Mesothelial cell of epicardium (in vitro differentiated cells): ENCODE data around the gene SMIM38. TPM values are rescaled to one million over a fixed set of nuclear protein-coding genes. Genes with fewer than 3 reads are reported as not detected.

Experiments
- DNase-seq, 2 experiments: peaks; one replicate each; pipeline ENCODE4 v3.0.0; 2021; ENCODE audit warnings: low spot score in 2 of 2; ENCODE audit not compliant: unreplicated experiment in 2 of 2
- H3K27ac Mint-ChIP-seq: 2 replicates; pipeline ENCODE4 v1.8.0; 2021; ENCODE audit warnings: mixed read lengths
- H3K27me3 Mint-ChIP-seq: 2 replicates; pipeline ENCODE4 v1.8.0; 2021; ENCODE audit warnings: low read depth, mixed read lengths
- H3K36me3 Mint-ChIP-seq: 2 replicates; pipeline ENCODE4 v1.8.0; 2021; ENCODE audit warnings: mixed read lengths
- H3K4me1 Mint-ChIP-seq: 2 replicates; pipeline ENCODE4 v1.8.0; 2021; ENCODE audit warnings: mixed read lengths
- H3K4me3 Mint-ChIP-seq: 2 replicates; pipeline ENCODE4 v1.8.0; 2021; ENCODE audit warnings: mild to moderate bottlenecking, moderate library complexity, mixed read lengths
- H3K9me3 Mint-ChIP-seq: 2 replicates; pipeline ENCODE4 v1.8.0; 2021; ENCODE audit warnings: mixed read lengths
- total RNA-seq: library from RNA; stranded (reverse); gene quantifications from 3 replicates; pipeline ENCODE4 v1.2.1, GENCODE V29; 2021
- TF ChIP-seq, protein P1 (sequence below): fragments of 200-600 bp; sonication (generic); IDR thresholded peaks from one replicate; pipeline ENCODE4 v1.5.0; 2021; ENCODE audit warnings: antibody characterized with exemption; ENCODE audit not compliant: unreplicated experiment

The SMIM38 gene
- total RNA-seq, 1 donor from 2014 or later = 2.5 TPM

DNA sequence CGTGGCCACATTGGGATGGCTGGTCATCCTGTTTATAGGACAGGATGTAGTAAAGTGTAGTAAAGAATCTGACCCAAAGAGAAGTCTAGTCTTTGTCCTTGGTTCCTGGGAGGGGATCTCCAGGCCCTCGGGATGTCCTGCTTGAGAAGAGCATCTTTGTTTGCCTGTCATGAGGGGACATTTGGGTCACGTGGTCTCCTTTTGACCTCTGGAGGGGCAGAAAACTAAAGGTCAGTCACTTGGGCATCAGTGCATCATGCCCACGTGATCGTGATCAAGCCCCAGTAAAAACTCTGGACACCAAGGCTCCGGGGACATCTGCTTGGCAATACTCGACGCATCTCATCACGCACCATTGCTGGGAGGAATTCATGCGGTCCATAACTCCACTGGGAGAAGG lies 9.1 kb downstream of the SMIM38 start:
- DNase-seq = no peak
- peaks cover 2% of the 10 kb centered on the region for H3K36me3 Mint-ChIP-seq
- H3K4me1 Mint-ChIP-seq = no peaks in the 10 kb centered on the region
- TF ChIP-seq, protein P1, sequence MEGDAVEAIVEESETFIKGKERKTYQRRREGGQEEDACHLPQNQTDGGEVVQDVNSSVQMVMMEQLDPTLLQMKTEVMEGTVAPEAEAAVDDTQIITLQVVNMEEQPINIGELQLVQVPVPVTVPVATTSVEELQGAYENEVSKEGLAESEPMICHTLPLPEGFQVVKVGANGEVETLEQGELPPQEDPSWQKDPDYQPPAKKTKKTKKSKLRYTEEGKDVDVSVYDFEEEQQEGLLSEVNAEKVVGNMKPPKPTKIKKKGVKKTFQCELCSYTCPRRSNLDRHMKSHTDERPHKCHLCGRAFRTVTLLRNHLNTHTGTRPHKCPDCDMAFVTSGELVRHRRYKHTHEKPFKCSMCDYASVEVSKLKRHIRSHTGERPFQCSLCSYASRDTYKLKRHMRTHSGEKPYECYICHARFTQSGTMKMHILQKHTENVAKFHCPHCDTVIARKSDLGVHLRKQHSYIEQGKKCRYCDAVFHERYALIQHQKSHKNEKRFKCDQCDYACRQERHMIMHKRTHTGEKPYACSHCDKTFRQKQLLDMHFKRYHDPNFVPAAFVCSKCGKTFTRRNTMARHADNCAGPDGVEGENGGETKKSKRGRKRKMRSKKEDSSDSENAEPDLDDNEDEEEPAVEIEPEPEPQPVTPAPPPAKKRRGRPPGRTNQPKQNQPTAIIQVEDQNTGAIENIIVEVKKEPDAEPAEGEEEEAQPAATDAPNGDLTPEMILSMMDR = no peak
- no peak overlapping the region for H3K27ac Mint-ChIP-seq
- no peak overlapping the region for H3K4me3 Mint-ChIP-seq
- H3K9me3 Mint-ChIP-seq = peaks cover 17% of the 10 kb centered on the region
- peaks cover 20% of the 10 kb centered on the region for H3K27me3 Mint-ChIP-seq

DNA sequence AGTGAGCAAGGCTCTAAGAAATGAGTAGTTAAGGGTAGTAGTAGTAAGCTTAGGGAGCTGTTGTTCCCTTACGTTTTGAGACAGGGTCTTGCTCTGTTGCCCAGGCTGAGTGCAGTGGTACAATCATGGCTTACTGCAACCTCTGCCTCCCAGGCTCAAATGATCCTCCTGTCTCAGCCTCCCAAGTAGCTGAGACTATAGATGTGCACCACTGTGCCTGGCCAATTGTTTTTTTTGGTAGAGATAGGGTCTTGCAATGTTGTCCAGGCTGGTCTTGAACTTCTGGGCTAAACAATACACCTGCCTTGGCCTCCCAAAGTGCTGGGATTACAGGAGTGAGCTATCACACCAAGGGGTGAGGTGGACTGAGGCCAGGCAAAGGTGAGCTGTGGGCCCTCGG lies 10.0 kb downstream of the SMIM38 start:
- no peak for DNase-seq
- no peak overlapping the region for H3K4me3 Mint-ChIP-seq
- H3K4me1 Mint-ChIP-seq = no peaks in the 10 kb centered on the region
- TF ChIP-seq, protein P1 = no peak
- H3K9me3 Mint-ChIP-seq = peaks cover 17% of the 10 kb centered on the region
- H3K27me3 Mint-ChIP-seq = peaks cover 20% of the 10 kb centered on the region
- H3K36me3 Mint-ChIP-seq = peaks cover 2% of the 10 kb centered on the region
- no peak overlapping the region for H3K27ac Mint-ChIP-seq

DNA sequence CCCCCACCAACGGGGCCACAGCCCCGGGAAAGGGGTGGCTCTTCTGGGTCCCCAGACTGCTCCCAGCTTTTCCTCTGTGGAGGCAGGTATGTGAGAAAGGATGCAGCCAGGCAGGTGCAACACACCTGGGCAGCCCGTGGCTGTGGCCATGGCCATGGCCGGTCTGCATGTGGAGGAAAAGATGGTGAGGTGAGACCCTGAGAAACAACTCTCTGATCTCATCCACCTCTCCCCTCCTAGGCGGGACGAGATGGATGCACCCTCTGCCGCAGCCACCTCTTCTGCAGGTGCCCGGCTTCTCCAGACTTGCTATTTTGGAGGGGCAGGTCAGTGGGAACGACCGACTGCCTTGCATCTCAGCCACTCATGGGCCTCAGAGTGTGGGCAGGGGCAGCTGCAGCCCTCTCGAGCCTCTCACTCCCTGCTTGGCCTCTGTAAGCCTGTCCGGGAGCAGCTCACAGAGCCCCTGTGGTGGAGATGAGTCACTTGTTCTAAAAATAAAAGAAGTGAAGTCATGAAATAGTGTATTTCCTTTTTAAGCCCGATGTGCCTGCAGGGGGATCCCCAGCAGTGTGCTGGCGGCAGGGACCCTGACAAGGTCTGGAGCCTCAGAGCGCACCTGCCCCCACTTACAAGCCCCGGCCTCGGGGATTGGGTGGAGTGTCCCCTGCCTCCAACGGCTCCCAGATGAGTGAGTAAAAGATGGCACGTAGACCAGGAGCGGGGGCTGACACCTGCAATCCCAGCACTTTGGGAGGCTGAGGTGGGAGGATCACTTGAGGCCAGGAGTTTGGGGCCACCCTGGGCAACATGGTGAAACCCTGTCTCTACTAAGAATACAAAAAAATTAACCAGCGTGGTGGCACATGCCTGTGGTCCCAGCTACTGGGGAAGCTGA lies 10.7 kb downstream of the SMIM38 start:
- DNase-seq = no peak
- no peaks in the 10 kb centered on the region for H3K4me1 Mint-ChIP-seq
- H3K4me3 Mint-ChIP-seq = no peak overlapping the region
- H3K27ac Mint-ChIP-seq = no peak overlapping the region
- peaks cover 17% of the 10 kb centered on the region for H3K9me3 Mint-ChIP-seq
- peaks cover 20% of the 10 kb centered on the region for H3K27me3 Mint-ChIP-seq
- H3K36me3 Mint-ChIP-seq = peaks cover 2% of the 10 kb centered on the region
- TF ChIP-seq, protein P1 = no peak

DNA sequence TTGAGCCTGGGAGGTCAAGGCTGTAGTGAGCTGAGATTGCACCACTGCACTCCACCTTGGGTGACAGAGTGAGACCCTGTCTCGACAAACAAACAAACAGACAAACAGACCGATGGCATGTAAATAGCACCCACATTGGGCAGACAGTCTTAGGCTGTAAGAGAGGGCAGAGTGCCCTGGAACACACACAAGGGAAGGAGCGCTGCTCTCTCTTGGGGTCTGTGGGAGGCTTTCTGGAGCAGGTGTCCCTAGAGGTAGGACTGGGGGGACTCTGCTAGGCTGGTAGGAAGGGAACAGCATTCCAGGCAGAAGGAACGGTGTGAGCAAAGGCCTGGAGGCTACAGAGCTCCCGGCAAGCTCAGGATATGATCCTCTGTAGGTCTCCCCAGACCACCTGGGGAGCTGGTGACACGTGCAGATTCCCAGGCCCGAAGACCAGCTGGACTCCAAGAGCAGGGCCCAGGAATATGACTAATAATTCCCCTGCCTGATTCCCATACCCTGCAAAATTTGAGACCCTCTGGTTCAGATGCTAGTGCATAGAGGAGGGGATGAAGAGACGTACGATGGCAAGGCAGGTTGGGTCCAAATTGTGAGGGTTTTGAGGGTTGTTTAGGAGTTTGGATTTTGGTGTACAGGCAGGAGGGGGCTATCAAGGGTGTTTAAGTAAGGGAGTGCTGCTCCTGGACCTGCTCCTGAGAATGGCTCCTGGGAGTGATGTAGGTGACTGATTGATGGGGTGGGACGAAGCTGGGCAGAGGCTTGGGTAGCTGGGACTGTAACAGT lies 11.6 kb downstream of the SMIM38 start:
- Mint-ChIP-seq H3K36me3 (peaks cover 2% of the 10 kb centered on the region), H3K27ac (no peak overlapping the region), H3K4me1 (no peaks in the 10 kb centered on the region), H3K27me3 (peaks cover 20% of the 10 kb centered on the region), H3K4me3 (no peak overlapping the region), H3K9me3 (peaks cover 17% of the 10 kb centered on the region)
- TF ChIP-seq, protein P1 = no peak
- DNase-seq = no peak

DNA sequence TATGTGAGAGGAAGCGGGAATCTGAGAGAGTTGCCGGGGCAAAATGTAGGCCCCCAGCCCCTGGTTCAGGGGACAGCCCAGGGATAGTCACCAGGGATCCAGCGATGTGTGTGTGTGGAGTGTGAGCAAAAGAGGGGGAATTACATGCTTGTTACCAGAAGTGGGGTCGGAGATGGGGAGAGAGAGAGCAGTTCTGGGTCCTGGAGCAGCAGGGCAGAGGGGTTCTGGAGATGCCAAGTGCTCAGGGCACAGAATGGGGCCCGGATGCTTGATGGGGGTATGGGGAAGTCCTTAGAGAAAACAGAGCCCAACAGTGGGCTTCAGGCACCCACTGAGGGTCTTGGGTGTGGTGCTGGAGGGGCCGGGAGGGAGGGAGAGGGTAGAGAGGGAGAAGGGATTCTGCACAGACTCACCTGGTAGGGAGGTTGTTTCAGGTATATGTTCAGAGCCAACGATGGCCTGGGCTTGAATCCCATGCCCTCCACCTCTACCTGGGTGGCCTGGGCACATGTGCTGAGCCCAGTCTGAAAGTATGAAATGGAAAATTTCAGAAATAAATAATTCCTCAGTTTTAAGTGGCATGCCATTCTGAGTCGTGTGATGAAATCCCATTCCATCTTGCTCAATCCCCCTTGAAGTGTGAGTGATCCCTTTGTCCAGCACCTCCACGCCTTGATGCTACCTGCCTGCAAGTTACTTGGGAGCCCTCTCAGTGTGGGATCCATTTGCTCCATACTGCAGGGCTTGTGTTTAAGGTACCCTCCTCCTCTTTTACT lies 12.4 kb downstream of the SMIM38 start:
- DNase-seq = no peak
- H3K4me1 Mint-ChIP-seq = no peaks in the 10 kb centered on the region

More for the DNA sequence above, 12.4 kb downstream of the SMIM38 start:
- peaks cover 9% of the 10 kb centered on the region for H3K9me3 Mint-ChIP-seq
- H3K27me3 Mint-ChIP-seq = peaks cover 20% of the 10 kb centered on the region
- TF ChIP-seq, protein P1 = no peak
- H3K27ac Mint-ChIP-seq = no peak overlapping the region
- H3K4me3 Mint-ChIP-seq = no peak overlapping the region
- H3K36me3 Mint-ChIP-seq = peaks cover 2% of the 10 kb centered on the region
